ENCODE results near the gene FGF3.

Gene FGF3

GRCh38 chr11:69860796-69861445, 41.7 kb upstream of the FGF3 start:
- TF ChIP-seq CTCF (IDR thresholded peaks at IDR 0.05; ENCODE audit: low read depth, low read length, missing control alignments): no peak
- in situ Hi-C loops (cut with HindIII; ENCODE audit: low sequenced_read_pairs): loop anchor here (10.0 kb wide), 1 partner anchor 244 kb away; no protein-coding TSS in a partner anchor
- DNase-seq (ENCODE audit: low read depth): no peak
- no peak overlapping the region for H3K4me3 ChIP-seq (ENCODE audit: low read depth, low read length)

GRCh38 chr11:69860244-69860643, 41.0 kb upstream of the FGF3 start:
- DNase-seq (ENCODE audit: low read depth): no peak
- in situ Hi-C loops (cut with HindIII; ENCODE audit: low sequenced_read_pairs): loop anchor here (10.0 kb wide), 1 partner anchor 245 kb away; no protein-coding TSS in a partner anchor
- no peak for TF ChIP-seq CTCF (IDR thresholded peaks at IDR 0.05; ENCODE audit: low read depth, low read length, missing control alignments)
- H3K4me3 ChIP-seq (ENCODE audit: low read depth, low read length): no peak overlapping the region

GRCh38 chr11:69859275-69859934, 40.2 kb upstream of the FGF3 start:
- no peak for TF ChIP-seq CTCF (IDR thresholded peaks at IDR 0.05; ENCODE audit: low read depth, low read length, missing control alignments)
- in situ Hi-C loops (cut with HindIII; ENCODE audit: low sequenced_read_pairs): no loop called here
- no peak for DNase-seq (ENCODE audit: low read depth)
- no peak overlapping the region for H3K4me3 ChIP-seq (ENCODE audit: low read depth, low read length)

GRCh38 chr11:69855421-69855820, 36.2 kb upstream of the FGF3 start:
- H3K4me3 ChIP-seq (ENCODE audit: low read depth, low read length): no peak overlapping the region
- DNase-seq (ENCODE audit: low read depth): no peak
- in situ Hi-C loops (cut with HindIII; ENCODE audit: low sequenced_read_pairs): no loop called here
- no peak for TF ChIP-seq CTCF (IDR thresholded peaks at IDR 0.05; ENCODE audit: low read depth, low read length, missing control alignments)

- no peak for DNase-seq (ENCODE audit: low read depth)
These were observed 35.5 kb upstream of the FGF3 start for GRCh38 chr11:69854713-69855112.

GRCh38 chr11:69852056-69852455, 32.8 kb upstream of the FGF3 start:
- H3K4me3 ChIP-seq (ENCODE audit: low read depth, low read length): no peak overlapping the region
- in situ Hi-C loops (cut with HindIII; ENCODE audit: low sequenced_read_pairs): no loop called here
- DNase-seq (ENCODE audit: low read depth): no peak
- no peak for TF ChIP-seq CTCF (IDR thresholded peaks at IDR 0.05; ENCODE audit: low read depth, low read length, missing control alignments)

More at GRCh38 chr11:69854713-69855112, 35.5 kb upstream of the FGF3 start:
- H3K4me3 ChIP-seq (ENCODE audit: low read depth, low read length): no peak overlapping the region
- in situ Hi-C loops (cut with HindIII; ENCODE audit: low sequenced_read_pairs): no loop called here
- no peak for TF ChIP-seq CTCF (IDR thresholded peaks at IDR 0.05; ENCODE audit: low read depth, low read length, missing control alignments)

All from astrocyte of the cerebellum (primary cell).